DMS79 treated with DMSO at 0.1 percent for 48 hours (cell line): ENCODE data around the gene ABHD2.
A peak's percentile ranks its signal among the peaks of the same experiment; 100 is the strongest.

ENCODE experiments used
- DNase-seq: peaks from one replicate; lab custom pipeline; 2025; lab: John Stamatoyannopoulos, UW

The ABHD2 gene

GRCh38 chr15:89195836-89196235, 107.6 kb downstream of the ABHD2 start:
- no peak for DNase-seq

GRCh38 chr15:89196241-89196640, 108.0 kb downstream of the ABHD2 start:
- DNase-seq = no peak

GRCh38 chr15:89196994-89197393, 108.7 kb downstream of the ABHD2 start:
- peak; percentile 54 for DNase-seq

- DNase-seq = peak; percentile 27
Observed at GRCh38 chr15:89197503-89197971, 109.3 kb downstream of the ABHD2 start.

- DNase-seq = no peak
Observed at GRCh38 chr15:89198196-89198595, 109.9 kb downstream of the ABHD2 start.

GRCh38 chr15:89198934-89199333, 110.7 kb downstream of the ABHD2 start:
- DNase-seq = peak; percentile 7

- DNase-seq = no peak
Observed at GRCh38 chr15:89199746-89200145, 111.5 kb downstream of the ABHD2 start.

GRCh38 chr15:89200182-89200581, 111.9 kb downstream of the ABHD2 start:
- DNase-seq = no peak

GRCh38 chr15:89201465-89202005, 113.3 kb downstream of the ABHD2 start:
- no peak for DNase-seq

- DNase-seq = no peak
Observed at GRCh38 chr15:89203705-89204273, 115.5 kb downstream of the ABHD2 start.

- no peak for DNase-seq
Observed at GRCh38 chr15:89205991-89206585, 117.8 kb downstream of the ABHD2 start.

- DNase-seq = peak; percentile 13
Observed at GRCh38 chr15:89206908-89207331, 118.7 kb downstream of the ABHD2 start.

- DNase-seq = no peak
Observed at GRCh38 chr15:89208256-89208655, 120.0 kb downstream of the ABHD2 start.

GRCh38 chr15:89209057-89209456, 120.8 kb downstream of the ABHD2 start:
- DNase-seq = no peak

- DNase-seq = no peak
Observed at GRCh38 chr15:89211678-89212170, 123.5 kb downstream of the ABHD2 start.

- no peak for DNase-seq
Observed at GRCh38 chr15:89215627-89216026, 127.4 kb downstream of the ABHD2 start.

- DNase-seq = no peak
Observed at GRCh38 chr15:89217031-89217430, 128.8 kb downstream of the ABHD2 start.

- no peak for DNase-seq
Observed at GRCh38 chr15:89217686-89218376, 129.6 kb downstream of the ABHD2 start.

GRCh38 chr15:89218531-89218930, 130.3 kb downstream of the ABHD2 start:
- DNase-seq = no peak

- no peak for DNase-seq
Observed at GRCh38 chr15:89221543-89221942, 133.3 kb downstream of the ABHD2 start, which contains the start of gene RLBP1. TSS of gene RLBP1 (minus strand) at chr15:89221579. CDS start at chr15:89218975, 2,604 bp downstream.

GRCh38 chr15:89225588-89225987, 137.3 kb downstream of the ABHD2 start:
- no peak for DNase-seq

GRCh38 chr15:89226359-89227221, 138.3 kb downstream of the ABHD2 start:
- no peak for DNase-seq
